Head of caudate nucleus (tissue), 42 donors: ENCODE measurements around the gene SORL1.
"Not testable (repeated sequence)": the region's sequence is repeated elsewhere in the genome, so short reads cannot be mapped to it uniquely, and the experiment has no call there.

Experiments used
- DNase-seq, 42 donors: peaks; one replicate each; pipeline versions ENCODE4 v3.0.0 to v3.0.0-alpha.2; 2020 to 2021; ENCODE audit warnings: mixed read lengths in 7 of 42
- intact Hi-C: fragments of 100-400 bp; cut with DNase I; formaldehyde crosslinking; loops from one replicate; pipeline ENCODE4 v1.15.0; 2022

The SORL1 gene

DNA sequence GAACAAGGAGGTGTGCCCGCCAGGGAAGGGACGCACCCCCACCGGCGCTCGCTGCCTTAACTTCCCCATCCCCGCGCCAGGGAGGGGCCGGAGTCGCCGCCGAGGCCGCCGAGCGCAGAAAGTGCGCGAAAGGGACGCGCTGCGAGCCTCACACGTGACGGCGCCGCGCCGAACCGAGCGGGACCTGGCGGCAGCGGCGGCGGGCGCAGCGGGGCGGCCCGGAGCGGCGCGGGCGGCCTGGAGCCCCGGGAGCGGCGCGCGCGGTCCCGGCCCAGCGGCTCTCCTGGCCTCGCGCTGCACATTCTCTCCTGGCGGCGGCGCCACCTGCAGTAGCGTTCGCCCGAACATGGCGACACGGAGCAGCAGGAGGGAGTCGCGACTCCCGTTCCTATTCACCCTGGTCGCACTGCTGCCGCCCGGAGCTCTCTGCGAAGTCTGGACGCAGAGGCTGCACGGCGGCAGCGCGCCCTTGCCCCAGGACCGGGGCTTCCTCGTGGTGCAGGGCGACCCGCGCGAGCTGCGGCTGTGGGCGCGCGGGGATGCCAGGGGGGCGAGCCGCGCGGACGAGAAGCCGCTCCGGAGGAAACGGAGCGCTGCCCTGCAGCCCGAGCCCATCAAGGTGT lies at the start of gene SORL1:
Gene SORL1, plus strand, starts transcription at position 329 of the 623 bp plus-strand sequence. Its CDS starts 18 bp downstream, at position 347.
- peak; percentile 65 to 93 (median 84) for DNase-seq
- intact Hi-C loops, result loop anchor here (10.0 kb wide), 2 partner anchors 63 to 127 kb away; no protein-coding TSS in a partner anchor

- intact Hi-C loops, result no loop called here
- no peak for DNase-seq
Observed at GRCh38 chr11:121405646-121406045, 46.5 kb upstream of the SORL1 start.

DNA sequence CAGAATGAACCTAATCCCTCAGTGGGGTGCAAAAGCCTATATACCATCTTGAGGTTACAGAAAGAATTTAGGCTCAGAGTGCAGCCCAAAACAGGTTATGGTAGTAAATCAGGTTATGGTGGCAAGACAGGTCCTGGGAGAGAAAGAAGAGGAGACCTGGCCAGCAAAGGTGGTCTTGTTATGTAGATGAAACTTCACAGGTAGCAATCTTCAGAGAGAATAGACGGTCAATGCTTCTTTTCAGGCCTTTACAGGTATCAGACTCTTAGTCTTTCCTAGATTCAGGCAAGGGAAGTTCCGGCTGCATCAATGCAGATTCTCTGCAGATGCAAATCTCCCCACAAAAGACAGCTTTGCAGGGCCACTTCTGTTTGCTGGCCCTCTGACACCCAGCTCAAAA lies 45.8 kb upstream of the SORL1 start:
- intact Hi-C loops, result no loop called here
- no peak for DNase-seq

DNA sequence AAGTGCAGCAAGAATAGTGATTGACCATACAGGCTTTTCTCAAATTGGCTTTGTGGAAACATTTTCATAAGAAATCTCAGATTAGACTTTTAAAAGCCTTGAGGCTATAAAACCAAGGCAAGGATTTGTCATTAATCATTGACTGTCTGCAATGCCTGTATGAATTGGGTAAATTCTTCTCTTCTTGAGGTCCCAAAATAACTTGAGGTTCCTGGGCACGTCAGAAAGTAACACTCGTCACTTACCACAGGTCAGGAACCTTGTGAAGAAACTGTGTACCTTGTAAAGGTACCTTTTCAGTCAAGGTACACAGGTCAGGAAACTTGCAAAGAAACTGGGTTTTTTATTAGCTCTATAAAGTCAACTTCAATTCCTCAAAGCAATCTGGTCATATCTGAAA lies 43.3 kb upstream of the SORL1 start:
- DNase-seq, result no peak
- intact Hi-C loops, result no loop called here

GRCh38 chr11:121410041-121410440 lies 42.1 kb upstream of the SORL1 start:
- DNase-seq, intact Hi-C loops: not testable (repeated sequence)

DNA sequence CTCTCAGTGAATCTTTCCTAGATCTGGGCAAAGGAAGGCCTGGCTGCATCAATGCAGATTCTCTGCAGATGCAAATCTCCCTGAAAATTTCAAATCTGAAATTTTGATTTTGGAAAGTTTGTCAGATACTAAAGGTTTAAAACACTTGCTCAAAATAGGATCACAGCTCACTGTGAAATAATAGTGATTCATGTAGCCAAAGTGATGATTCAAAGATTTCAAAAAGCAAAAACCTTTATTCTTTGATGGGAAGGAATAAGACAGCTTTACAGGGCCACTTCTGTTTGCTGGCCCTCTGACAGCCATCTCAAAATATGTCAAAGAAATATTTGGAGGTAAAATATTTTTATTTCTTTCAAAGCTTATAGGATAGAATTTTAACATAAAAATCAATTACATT lies 40.8 kb upstream of the SORL1 start:
- DNase-seq, intact Hi-C loops: not testable (repeated sequence)

DNA sequence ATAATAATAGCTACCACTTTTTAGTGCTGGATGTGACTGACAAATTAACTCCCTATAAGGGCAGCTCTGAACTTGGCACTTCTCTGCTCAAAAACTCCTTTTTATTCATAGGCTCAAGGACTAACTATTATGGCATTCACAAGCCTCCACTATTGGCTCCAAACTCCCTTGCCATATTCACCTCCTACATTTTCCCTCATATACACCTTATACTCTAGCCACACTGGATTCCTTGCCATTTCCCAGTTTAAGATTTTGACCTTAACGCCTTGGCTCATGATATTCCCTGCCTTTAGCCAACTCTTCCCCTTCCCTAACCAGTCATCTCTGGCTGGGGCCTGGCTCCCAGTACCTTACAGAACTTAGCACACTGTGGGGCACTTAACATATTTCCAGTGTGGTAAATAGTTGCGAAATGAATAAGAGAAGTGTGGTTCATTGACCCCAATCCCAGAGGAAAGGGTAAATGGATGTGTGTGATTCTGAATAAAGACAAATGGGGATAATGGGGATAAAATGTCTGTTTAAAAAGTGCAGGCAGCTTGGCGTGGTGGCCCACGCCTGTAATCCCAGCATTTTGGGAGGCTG lies 40.0 kb upstream of the SORL1 start:
- no peak for DNase-seq
- intact Hi-C loops, result no loop called here

GRCh38 chr11:121412711-121413415 lies 39.3 kb upstream of the SORL1 start:
- DNase-seq, result no peak
- intact Hi-C loops, result no loop called here

DNA sequence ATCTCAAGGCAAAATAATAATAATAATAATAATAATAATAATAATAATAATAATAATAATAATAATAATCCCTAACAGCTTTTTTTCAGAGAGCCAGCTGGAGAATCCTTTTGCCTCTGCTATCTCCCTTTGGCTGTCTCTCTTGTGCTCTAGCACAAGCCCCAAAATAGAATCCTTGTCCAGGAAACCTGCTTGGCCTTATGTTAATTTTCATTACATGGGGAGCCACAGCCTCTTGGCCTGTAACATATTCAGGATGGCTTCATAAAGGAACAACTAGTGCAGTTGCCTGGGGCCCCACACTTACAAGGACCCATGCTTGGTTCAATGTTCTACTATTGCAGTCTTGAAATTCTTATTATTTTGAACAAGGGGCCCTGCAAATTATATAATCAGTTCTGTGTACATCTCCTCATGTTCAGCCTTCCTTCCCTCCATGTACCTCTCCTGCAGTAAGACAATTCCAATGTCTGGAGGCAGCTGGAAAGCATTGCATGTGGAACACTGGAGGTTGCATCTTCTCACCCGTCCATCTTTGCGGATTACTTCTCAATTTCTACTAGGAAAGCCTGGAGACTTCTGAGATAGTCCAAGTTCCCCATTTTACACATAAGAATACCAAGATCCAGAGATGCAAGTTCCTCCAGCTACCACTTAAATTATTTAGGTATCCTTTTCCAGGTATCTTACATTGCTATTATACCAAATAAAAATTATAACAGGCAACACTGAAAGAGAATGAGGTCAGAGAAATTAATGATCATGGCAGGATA lies 37.8 kb upstream of the SORL1 start:
- intact Hi-C loops, result no loop called here
- DNase-seq, result no peak

DNA sequence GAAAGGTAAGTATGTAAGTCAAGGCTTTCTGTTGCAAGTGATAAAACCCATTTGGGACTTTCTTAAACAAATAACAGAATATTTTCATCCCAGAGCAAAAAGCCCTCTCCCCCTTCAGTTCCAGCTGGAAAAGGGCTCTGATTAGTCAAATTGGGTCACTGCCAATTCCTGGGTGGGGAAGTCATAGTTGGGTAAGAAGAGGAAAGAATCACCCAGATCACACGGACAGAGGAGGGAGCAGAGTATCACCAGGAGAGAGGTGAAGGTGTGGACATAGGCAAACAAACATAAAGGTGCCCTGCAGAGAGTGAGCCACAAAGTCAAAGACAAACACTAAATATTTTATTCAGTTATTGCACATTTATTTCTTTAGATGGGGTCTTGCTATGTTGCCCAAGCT lies 36.3 kb upstream of the SORL1 start:
- no peak for DNase-seq
- intact Hi-C loops, result no loop called here

- peak; percentile 21 to 85 (median 60) for DNase-seq
- intact Hi-C loops, result no loop called here
Observed at GRCh38 chr11:121417055-121417551, 35.0 kb upstream of the SORL1 start.

DNA sequence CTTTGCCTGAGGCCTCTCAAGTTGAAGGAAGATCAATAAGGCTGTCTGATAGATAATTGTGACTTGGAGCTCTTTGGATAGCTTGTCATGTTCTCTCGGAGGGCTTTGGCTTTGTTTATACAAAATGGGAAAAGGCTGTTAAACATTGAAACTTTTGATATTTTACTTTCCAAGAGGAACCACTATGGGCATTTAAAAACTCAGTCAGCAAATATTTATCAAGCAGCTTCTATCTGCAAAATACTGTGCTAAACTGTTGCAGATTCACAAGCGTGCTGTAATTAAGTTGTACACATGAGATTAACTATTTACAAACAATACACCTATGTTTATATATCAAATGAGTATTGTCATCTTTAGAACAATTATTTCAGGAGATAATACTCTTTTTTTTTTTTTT lies 34.5 kb upstream of the SORL1 start:
- DNase-seq, result no peak
- intact Hi-C loops, result no loop called here

DNA sequence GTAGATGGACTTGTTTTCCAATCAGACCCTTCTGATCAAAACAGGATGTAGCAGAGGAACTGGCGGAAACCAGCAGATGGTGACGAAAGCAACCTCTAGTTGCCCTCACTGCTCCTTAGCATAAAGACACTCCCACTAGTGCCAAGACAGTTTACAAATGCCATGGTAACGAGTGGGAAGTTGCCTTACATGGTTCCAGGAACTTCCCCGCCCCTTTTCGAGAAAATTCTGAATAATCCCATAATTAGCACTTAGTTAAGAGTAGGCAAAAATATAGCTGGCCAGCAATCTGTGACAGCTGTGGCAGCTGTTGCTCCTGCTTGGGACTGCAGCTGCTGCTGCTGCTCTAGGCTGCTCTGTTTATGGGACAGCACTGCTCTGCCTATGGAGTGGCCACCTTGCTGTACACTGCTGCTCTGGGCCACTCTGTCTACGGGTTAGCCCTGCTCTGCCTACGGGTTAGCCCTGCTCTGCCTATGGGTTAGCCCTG lies 33.4 kb upstream of the SORL1 start:
- DNase-seq, result peak in 7 of 42 donors; percentile 11 to 56 (median 20)
- intact Hi-C loops, result no loop called here

DNA sequence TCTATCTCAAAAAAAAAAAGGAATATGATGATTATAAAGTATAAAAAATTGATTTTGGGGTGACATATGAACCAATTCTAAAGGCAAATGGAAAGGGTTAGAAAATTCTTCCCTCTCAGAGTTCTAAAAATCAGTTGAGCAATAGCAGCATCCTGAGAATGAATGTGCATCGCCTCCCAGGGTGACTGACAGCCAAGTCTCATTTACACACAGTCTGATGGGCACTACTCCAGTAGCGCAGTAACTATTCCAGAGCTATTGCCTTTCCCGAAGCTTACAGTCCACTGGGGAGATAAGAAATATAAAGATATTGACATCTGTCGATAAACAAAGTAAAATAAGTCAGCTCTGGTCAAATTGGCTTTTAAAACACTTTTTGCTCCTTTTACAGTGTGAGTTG lies 32.3 kb upstream of the SORL1 start:
- intact Hi-C loops, result no loop called here
- DNase-seq, result no peak

DNA sequence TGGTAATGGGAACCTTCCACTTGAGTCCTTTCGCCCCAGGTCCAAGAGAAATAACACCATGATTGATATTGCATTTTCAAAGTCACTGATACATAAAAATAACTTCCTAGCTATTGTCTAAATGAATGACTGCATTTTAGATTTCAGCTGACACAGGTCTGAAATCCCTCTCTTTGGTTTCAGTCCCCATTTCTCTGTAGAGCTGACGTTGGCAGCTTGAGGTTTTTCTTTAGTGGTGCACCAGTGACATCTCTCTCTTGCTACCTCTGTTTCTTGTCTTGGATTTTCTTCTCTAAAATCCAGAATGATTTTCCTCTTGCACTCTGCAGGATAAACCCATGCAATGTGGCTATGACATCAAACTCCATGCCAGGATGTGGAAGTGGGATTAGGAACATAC lies 31.7 kb upstream of the SORL1 start:
- no peak for DNase-seq
- intact Hi-C loops, result no loop called here

DNA sequence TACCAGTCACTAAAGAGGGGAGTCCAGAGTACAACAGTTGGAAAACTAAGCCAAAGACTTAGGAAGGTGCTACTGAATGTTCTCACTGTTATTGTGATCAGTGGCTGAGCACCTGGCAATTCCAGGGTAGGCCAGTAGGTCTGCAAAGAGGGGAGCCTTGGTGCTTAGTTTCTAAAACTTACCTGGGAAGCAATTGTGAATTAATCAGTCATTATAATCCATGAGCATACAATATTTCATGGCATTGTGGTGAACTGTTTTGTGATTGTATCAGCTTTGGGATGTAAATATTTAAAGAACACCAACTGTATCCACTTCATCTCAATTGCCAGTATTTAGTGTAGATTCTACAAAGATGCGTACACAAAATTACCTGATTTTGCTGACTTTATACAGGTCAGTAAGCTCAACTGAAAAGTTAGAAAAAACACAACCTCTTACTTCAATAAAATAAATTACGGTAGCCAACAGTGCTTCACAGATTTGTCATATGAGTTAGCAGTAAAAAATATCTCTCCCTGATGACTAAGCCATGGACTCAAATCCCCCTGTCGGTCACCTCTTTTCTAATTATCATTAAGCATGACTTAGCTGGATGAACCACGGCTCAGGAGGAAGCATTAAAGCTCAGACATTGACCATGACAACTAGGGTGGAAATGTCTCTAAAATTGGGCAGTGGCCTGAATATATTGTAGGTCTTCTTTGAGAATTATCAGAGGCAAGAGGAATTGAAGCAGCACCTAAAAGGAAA lies 30.8 kb upstream of the SORL1 start:
- intact Hi-C loops, result no loop called here
- no peak for DNase-seq

DNA sequence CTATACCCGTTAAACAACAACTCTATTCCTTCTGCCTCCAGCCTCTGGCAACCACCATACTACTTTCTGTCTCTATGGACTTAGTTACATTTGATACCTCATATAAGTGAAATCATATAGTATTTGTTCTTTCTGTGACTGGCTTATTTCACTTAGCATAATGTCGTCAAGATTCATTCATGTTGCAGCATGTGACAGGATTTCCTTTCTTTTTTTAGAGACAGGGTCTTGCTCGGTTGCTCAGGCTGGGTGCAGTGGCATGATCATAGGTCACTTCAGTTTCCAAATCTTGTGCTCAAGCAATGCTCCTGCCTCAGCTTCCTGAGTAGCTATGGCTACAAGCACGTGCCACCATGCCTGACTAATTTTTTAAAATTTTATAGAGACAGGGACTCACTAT lies 29.4 kb upstream of the SORL1 start:
- intact Hi-C loops, result no loop called here
- no peak for DNase-seq

DNA sequence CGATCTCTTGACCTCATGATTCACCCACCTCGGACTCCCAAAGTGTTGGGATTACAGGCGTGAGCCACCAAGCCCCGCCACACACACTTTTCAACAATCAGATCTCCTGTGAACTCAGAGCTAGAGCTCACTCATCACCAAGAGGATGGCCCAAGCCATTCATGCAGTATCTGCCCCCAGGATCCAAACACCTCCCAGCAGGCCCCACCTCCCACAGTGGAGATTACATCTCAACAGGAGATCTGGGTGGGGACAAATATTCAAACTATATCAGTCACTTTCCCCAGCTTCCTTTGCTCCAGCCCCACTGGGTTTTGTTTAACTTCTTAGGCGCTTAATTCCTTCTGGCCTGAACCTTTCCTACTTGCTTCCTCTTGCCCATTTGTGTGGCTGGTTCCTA lies 26.3 kb upstream of the SORL1 start:
- DNase-seq, result no peak
- intact Hi-C loops, result no loop called here
